ENCODE measurements around the gene BAIAP2L1. TPM values are rescaled to one million over a fixed set of nuclear protein-coding genes. Genes with fewer than 3 reads are reported as not detected.

Gene BAIAP2L1
- total RNA-seq, 1 donor from 2014 or later: 1.7 TPM

- Mint-ChIP-seq H3K36me3 (ENCODE audit: low read depth) (no peaks in the 10 kb centered on the region), H3K9me3 (no peaks in the 10 kb centered on the region), H3K27ac (no peak overlapping the region), H3K4me1 (ENCODE audit: low read depth) (no peaks in the 10 kb centered on the region), H3K27me3 (ENCODE audit: insufficient read depth) (no peaks in the 10 kb centered on the region), H3K4me3 (no peak overlapping the region)
- no peak for DNase-seq (ENCODE audit: low spot score)
- intact Hi-C loops (cut with micrococcal nuclease): no loop called here
These were observed 34.9 kb downstream of the BAIAP2L1 start for GRCh38 chr7:98365863-98366561.

GRCh38 chr7:98364220-98364619 is 36.7 kb downstream of the BAIAP2L1 start:
- no peak for DNase-seq (ENCODE audit: low spot score)
- Mint-ChIP-seq H3K27me3 (ENCODE audit: insufficient read depth) (no peaks in the 10 kb centered on the region), H3K27ac (no peak overlapping the region), H3K9me3 (no peaks in the 10 kb centered on the region), H3K36me3 (ENCODE audit: low read depth) (no peaks in the 10 kb centered on the region), H3K4me1 (ENCODE audit: low read depth) (no peaks in the 10 kb centered on the region), H3K4me3 (no peak overlapping the region)
- intact Hi-C loops (cut with micrococcal nuclease): no loop called here

GRCh38 chr7:98362517-98362916 is 38.4 kb downstream of the BAIAP2L1 start:
- H3K36me3 Mint-ChIP-seq (ENCODE audit: low read depth): no peaks in the 10 kb centered on the region
- H3K9me3 Mint-ChIP-seq: no peaks in the 10 kb centered on the region
- H3K4me3 Mint-ChIP-seq: no peak overlapping the region
- H3K27me3 Mint-ChIP-seq (ENCODE audit: insufficient read depth): no peaks in the 10 kb centered on the region
- DNase-seq (ENCODE audit: low spot score): no peak
- no peaks in the 10 kb centered on the region for H3K4me1 Mint-ChIP-seq (ENCODE audit: low read depth)
- no peak overlapping the region for H3K27ac Mint-ChIP-seq
- intact Hi-C loops (cut with micrococcal nuclease): no loop called here

- no peaks in the 10 kb centered on the region for H3K9me3 Mint-ChIP-seq
- H3K4me1 Mint-ChIP-seq (ENCODE audit: low read depth): no peaks in the 10 kb centered on the region
- H3K27ac Mint-ChIP-seq: no peak overlapping the region
- no peak overlapping the region for H3K4me3 Mint-ChIP-seq
- no peak for DNase-seq (ENCODE audit: low spot score)
- H3K27me3 Mint-ChIP-seq (ENCODE audit: insufficient read depth): no peaks in the 10 kb centered on the region
- H3K36me3 Mint-ChIP-seq (ENCODE audit: low read depth): no peaks in the 10 kb centered on the region
- intact Hi-C loops (cut with micrococcal nuclease): no loop called here
These were observed 40.4 kb downstream of the BAIAP2L1 start for GRCh38 chr7:98360221-98361130.

DNA sequence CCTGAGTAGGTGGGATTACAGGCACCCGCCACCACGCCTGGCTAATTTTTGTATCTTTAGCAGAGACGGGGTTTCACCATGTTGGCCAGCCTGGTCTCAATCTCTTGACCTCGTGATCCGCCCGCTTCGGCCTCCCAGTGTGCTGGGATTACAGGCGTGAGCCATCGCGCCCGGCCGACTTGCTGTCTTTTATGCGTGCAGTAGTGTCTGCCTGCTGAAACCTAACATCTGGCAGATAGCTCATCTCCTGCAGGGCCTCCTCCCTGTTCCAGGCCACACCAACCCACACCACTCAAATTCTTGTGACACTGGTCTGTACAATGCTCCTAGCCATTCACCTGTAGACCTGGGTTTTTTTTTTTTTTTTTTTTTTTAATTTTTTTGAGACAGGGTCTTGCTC is 41.5 kb downstream of the BAIAP2L1 start:
- no peak overlapping the region for H3K4me3 Mint-ChIP-seq
- DNase-seq (ENCODE audit: low spot score): no peak
- H3K27me3 Mint-ChIP-seq (ENCODE audit: insufficient read depth): no peaks in the 10 kb centered on the region
- H3K4me1 Mint-ChIP-seq (ENCODE audit: low read depth): no peaks in the 10 kb centered on the region
- intact Hi-C loops (cut with micrococcal nuclease): no loop called here
- no peak overlapping the region for H3K27ac Mint-ChIP-seq
- no peaks in the 10 kb centered on the region for H3K9me3 Mint-ChIP-seq
- H3K36me3 Mint-ChIP-seq (ENCODE audit: low read depth): no peaks in the 10 kb centered on the region

- no peaks in the 10 kb centered on the region for H3K27me3 Mint-ChIP-seq (ENCODE audit: insufficient read depth)
- H3K27ac Mint-ChIP-seq: no peak overlapping the region
- no peaks in the 10 kb centered on the region for H3K9me3 Mint-ChIP-seq
- DNase-seq (ENCODE audit: low spot score): no peak
- intact Hi-C loops (cut with micrococcal nuclease): no loop called here
- no peak overlapping the region for H3K4me3 Mint-ChIP-seq
- H3K36me3 Mint-ChIP-seq (ENCODE audit: low read depth): no peaks in the 10 kb centered on the region
- H3K4me1 Mint-ChIP-seq (ENCODE audit: low read depth): no peaks in the 10 kb centered on the region
These were observed 42.2 kb downstream of the BAIAP2L1 start for GRCh38 chr7:98358706-98359105.

DNA sequence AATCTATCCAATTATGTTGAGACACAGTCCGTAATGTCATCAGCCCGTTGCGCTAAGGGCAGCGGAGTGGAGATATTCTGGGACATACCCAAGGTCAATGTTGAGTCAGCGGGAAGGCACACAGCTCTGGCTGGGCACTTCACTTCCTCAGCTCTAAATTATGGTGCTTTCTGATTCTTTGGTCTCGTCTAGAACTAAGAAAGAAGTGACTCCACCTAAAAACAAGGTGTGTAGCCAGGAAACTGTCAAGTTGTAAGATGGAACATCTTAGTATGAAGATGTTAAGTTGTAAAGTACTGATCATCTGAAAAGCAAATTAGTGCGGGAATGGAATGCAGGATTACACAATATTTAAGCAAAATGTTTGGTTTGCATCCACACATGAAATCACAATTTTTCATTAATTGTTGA is 43.1 kb downstream of the BAIAP2L1 start:
- H3K9me3 Mint-ChIP-seq: no peaks in the 10 kb centered on the region
- no peaks in the 10 kb centered on the region for H3K36me3 Mint-ChIP-seq (ENCODE audit: low read depth)

GRCh38 chr7:98355250-98355538 is 45.7 kb downstream of the BAIAP2L1 start:
- DNase-seq (ENCODE audit: low spot score): no peak
- H3K27ac Mint-ChIP-seq: no peak overlapping the region
- no peaks in the 10 kb centered on the region for H3K9me3 Mint-ChIP-seq
- no peaks in the 10 kb centered on the region for H3K36me3 Mint-ChIP-seq (ENCODE audit: low read depth)
- no peaks in the 10 kb centered on the region for H3K27me3 Mint-ChIP-seq (ENCODE audit: insufficient read depth)
- intact Hi-C loops (cut with micrococcal nuclease): no loop called here
- no peaks in the 10 kb centered on the region for H3K4me1 Mint-ChIP-seq (ENCODE audit: low read depth)
- no peak overlapping the region for H3K4me3 Mint-ChIP-seq

More for the DNA sequence above, 43.1 kb downstream of the BAIAP2L1 start:
- H3K27me3 Mint-ChIP-seq (ENCODE audit: insufficient read depth): no peaks in the 10 kb centered on the region
- no peak overlapping the region for H3K4me3 Mint-ChIP-seq
- intact Hi-C loops (cut with micrococcal nuclease): no loop called here
- DNase-seq (ENCODE audit: low spot score): no peak
- H3K4me1 Mint-ChIP-seq (ENCODE audit: low read depth): no peaks in the 10 kb centered on the region
- no peak overlapping the region for H3K27ac Mint-ChIP-seq

DNA sequence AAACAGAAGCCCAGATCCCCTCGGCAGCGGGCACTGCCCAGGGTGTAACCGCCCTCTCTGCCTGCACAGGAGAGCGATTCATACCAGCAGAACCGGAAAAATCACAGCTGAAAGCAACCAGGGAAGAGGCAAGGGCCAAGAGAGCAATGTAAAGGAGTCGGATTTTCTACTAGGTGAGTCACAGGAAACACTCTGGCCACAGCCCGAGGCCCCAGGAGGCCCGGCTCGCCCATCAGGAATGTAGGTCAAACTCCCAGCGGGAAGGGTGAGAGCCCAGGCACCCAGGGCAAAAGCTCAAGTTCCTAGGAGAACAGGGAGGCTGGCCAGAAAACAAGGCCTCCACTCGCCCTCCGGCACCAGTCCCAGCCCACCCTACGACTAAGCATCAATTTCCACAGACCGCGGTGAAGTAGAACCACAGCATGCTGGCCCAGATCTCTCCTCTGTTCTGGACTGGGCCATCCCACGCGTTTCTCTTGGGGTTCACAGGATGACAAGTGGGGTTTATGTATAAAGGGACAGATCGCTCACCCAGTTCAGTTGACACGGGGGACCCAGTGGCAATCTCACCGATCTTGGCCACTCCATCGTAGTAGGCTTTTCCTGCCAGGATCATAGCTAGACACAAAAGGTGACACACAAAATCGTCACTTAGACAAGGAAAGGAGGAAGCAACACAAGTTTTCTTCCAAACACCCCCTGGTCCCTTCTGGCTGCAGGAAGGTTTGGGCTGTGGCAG is 46.2 kb downstream of the BAIAP2L1 start:
- DNase-seq (ENCODE audit: low spot score): no peak
- no peak overlapping the region for H3K4me3 Mint-ChIP-seq
- no peak overlapping the region for H3K27ac Mint-ChIP-seq
- H3K4me1 Mint-ChIP-seq (ENCODE audit: low read depth): no peaks in the 10 kb centered on the region
- no peaks in the 10 kb centered on the region for H3K9me3 Mint-ChIP-seq
- H3K36me3 Mint-ChIP-seq (ENCODE audit: low read depth): no peaks in the 10 kb centered on the region
- intact Hi-C loops (cut with micrococcal nuclease): no loop called here
- H3K27me3 Mint-ChIP-seq (ENCODE audit: insufficient read depth): no peaks in the 10 kb centered on the region

GRCh38 chr7:98354052-98354451 is 46.8 kb downstream of the BAIAP2L1 start:
- H3K27me3 Mint-ChIP-seq (ENCODE audit: insufficient read depth): no peaks in the 10 kb centered on the region
- no peaks in the 10 kb centered on the region for H3K4me1 Mint-ChIP-seq (ENCODE audit: low read depth)
- H3K4me3 Mint-ChIP-seq: no peak overlapping the region
- H3K9me3 Mint-ChIP-seq: no peaks in the 10 kb centered on the region
- no peak overlapping the region for H3K27ac Mint-ChIP-seq
- no peaks in the 10 kb centered on the region for H3K36me3 Mint-ChIP-seq (ENCODE audit: low read depth)
- intact Hi-C loops (cut with micrococcal nuclease): no loop called here
- no peak for DNase-seq (ENCODE audit: low spot score)

DNA sequence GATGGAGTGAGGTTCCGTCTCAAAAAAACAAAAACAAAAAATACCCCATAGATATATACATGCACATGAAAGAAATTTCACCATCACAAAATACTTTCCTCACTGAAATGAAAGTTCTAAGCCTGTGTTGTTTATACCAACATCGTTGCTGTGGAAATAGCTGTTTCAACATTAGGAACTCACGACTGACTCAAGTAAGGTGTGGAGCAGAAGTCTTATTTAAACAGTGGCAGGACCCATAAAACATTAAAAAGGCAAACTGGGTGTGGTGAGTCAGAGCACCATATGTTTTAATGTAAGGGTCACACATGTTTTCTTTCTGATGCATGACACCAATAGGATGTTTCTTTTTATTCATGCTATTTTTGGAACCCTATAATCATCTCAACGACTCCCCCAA is 48.3 kb downstream of the BAIAP2L1 start:
- H3K4me3 Mint-ChIP-seq: no peak overlapping the region
- no peaks in the 10 kb centered on the region for H3K27me3 Mint-ChIP-seq (ENCODE audit: insufficient read depth)
- no peak for DNase-seq (ENCODE audit: low spot score)
- H3K27ac Mint-ChIP-seq: no peak overlapping the region
- no peaks in the 10 kb centered on the region for H3K36me3 Mint-ChIP-seq (ENCODE audit: low read depth)
- intact Hi-C loops (cut with micrococcal nuclease): no loop called here
- no peaks in the 10 kb centered on the region for H3K4me1 Mint-ChIP-seq (ENCODE audit: low read depth)
- H3K9me3 Mint-ChIP-seq: no peaks in the 10 kb centered on the region

- H3K36me3 Mint-ChIP-seq (ENCODE audit: low read depth): no peaks in the 10 kb centered on the region
- no peaks in the 10 kb centered on the region for H3K9me3 Mint-ChIP-seq
- DNase-seq (ENCODE audit: low spot score): no peak
- H3K4me1 Mint-ChIP-seq (ENCODE audit: low read depth): no peaks in the 10 kb centered on the region
- H3K27ac Mint-ChIP-seq: no peak overlapping the region
- H3K27me3 Mint-ChIP-seq (ENCODE audit: insufficient read depth): no peaks in the 10 kb centered on the region
- H3K4me3 Mint-ChIP-seq: no peak overlapping the region
- intact Hi-C loops (cut with micrococcal nuclease): no loop called here
These were observed 49.8 kb downstream of the BAIAP2L1 start for GRCh38 chr7:98351136-98351535.

Measured in activated T-helper 1 cell treated with anti-CD3 and anti-CD28 coated beads, Interleukin-12 subunit alpha, Interleukin-12 subunit beta, Interleukin-2, Interleukin-4 antibody, amounts not matched to agents 30 ng/mL and 10 ng/mL and 1 ng/mL, durations not matched to agents 14 hours and 24 hours and 36 hours (primary cell).